Measurements from ENCODE around the gene CNOT11. TPM values are rescaled to one million over a fixed set of nuclear protein-coding genes. Genes with fewer than 3 reads are reported as not detected.

CNOT11 gene
- total and polyA plus RNA-seq, 2 of the 13 experiments (the other 11 are each of a cell fraction or from before 2014, with no cell fraction given), result 114 to 209 TPM

DNA sequence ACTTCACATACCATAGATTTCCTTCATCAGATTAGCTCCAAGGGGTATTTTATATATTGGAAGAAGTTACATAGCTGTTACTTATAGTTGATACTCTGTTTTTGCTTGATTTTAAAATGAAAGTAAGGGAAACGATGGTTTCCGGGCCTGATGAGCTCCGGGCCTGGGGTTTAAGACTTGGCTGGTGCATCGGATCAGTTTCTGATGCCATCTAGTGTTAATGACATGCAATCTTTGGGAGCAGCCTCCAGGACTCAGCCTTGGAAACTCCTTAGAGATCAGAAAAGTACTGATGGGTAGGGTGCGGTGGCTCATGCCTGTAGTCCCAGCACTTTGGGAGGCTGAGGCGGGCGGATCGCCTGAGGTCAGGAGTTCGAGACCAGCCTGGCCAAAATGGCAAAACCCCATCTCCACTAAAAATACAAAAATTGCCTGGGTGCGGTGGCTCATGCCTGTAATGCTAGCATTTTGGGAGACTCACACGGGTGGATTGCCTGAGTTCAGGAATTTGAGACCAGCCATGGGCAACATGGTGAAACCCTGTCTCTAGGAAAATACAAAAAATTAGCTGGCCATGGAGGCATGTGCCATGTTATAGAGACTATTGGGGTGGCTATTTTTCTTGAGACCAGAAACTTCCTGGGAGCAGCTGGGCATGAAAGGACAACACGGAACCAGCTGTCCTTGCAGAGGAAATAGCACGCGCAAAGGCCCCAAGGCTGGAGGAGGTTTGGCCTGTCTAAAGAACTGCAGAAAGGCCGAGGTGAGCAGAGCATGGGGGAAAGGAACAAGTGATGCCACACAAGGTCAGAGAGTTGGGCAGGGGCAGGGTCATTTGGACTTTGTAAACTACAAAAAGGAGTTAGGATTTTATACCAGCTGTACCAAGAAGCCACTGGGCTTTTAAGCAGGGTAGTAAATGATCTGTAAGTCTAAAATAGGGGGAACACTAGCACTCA lies 46.9 kb upstream of the CNOT11 start (continued):
- TF ChIP-seq, protein P1, sequence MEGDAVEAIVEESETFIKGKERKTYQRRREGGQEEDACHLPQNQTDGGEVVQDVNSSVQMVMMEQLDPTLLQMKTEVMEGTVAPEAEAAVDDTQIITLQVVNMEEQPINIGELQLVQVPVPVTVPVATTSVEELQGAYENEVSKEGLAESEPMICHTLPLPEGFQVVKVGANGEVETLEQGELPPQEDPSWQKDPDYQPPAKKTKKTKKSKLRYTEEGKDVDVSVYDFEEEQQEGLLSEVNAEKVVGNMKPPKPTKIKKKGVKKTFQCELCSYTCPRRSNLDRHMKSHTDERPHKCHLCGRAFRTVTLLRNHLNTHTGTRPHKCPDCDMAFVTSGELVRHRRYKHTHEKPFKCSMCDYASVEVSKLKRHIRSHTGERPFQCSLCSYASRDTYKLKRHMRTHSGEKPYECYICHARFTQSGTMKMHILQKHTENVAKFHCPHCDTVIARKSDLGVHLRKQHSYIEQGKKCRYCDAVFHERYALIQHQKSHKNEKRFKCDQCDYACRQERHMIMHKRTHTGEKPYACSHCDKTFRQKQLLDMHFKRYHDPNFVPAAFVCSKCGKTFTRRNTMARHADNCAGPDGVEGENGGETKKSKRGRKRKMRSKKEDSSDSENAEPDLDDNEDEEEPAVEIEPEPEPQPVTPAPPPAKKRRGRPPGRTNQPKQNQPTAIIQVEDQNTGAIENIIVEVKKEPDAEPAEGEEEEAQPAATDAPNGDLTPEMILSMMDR (CRISPR knock-in tag; IDR thresholded peaks at IDR 0.05), result peak; percentile 88
- TF ChIP-seq, protein P2, sequence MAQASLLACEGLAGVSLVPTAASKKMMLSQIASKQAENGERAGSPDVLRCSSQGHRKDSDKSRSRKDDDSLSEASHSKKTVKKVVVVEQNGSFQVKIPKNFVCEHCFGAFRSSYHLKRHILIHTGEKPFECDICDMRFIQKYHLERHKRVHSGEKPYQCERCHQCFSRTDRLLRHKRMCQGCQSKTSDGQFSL (CRISPR knock-in tag; IDR thresholded peaks at IDR 0.05), result no peak
- no peak for TF ChIP-seq ZNF225 (CRISPR knock-in tag; IDR thresholded peaks at IDR 0.05)
- TF ChIP-seq ZNF382 (CRISPR knock-in tag; IDR thresholded peaks at IDR 0.05; ENCODE audit: borderline replicate concordance), result no peak
- TF ChIP-seq NKX3-1 (CRISPR knock-in tag; IDR thresholded peaks at IDR 0.05), result no peak
- no peak for TF ChIP-seq ZNF3 (CRISPR knock-in tag; IDR thresholded peaks at IDR 0.05)
- TF ChIP-seq ZNF670 (CRISPR knock-in tag; IDR thresholded peaks at IDR 0.05; ENCODE audit: borderline replicate concordance), result no peak
- TF ChIP-seq RFXANK (CRISPR knock-in tag; IDR thresholded peaks at IDR 0.05), result no peak
- TF ChIP-seq ZNF296 (CRISPR knock-in tag; conservative IDR thresholded peaks at IDR 0.05), result no peak
- TF ChIP-seq ATF7-NPFF (CRISPR knock-in tag; IDR thresholded peaks at IDR 0.05; ENCODE audit: low read depth), result no peak
- no peak for TF ChIP-seq SKI (IDR thresholded peaks at IDR 0.05; ENCODE audit: partially characterized antibody)
- no peak for TF ChIP-seq ZBTB20 (CRISPR knock-in tag; IDR thresholded peaks at IDR 0.05; ENCODE audit: borderline replicate concordance, low read depth)
- TF ChIP-seq TMF1 (CRISPR knock-in tag; IDR thresholded peaks at IDR 0.05; ENCODE audit: low read depth), result no peak
- no peak for TF ChIP-seq ZNF547 (CRISPR knock-in tag; IDR thresholded peaks at IDR 0.05)
- no peak for TF ChIP-seq ZNF546 (CRISPR knock-in tag; conservative IDR thresholded peaks at IDR 0.05)
- TF ChIP-seq, protein P3, sequence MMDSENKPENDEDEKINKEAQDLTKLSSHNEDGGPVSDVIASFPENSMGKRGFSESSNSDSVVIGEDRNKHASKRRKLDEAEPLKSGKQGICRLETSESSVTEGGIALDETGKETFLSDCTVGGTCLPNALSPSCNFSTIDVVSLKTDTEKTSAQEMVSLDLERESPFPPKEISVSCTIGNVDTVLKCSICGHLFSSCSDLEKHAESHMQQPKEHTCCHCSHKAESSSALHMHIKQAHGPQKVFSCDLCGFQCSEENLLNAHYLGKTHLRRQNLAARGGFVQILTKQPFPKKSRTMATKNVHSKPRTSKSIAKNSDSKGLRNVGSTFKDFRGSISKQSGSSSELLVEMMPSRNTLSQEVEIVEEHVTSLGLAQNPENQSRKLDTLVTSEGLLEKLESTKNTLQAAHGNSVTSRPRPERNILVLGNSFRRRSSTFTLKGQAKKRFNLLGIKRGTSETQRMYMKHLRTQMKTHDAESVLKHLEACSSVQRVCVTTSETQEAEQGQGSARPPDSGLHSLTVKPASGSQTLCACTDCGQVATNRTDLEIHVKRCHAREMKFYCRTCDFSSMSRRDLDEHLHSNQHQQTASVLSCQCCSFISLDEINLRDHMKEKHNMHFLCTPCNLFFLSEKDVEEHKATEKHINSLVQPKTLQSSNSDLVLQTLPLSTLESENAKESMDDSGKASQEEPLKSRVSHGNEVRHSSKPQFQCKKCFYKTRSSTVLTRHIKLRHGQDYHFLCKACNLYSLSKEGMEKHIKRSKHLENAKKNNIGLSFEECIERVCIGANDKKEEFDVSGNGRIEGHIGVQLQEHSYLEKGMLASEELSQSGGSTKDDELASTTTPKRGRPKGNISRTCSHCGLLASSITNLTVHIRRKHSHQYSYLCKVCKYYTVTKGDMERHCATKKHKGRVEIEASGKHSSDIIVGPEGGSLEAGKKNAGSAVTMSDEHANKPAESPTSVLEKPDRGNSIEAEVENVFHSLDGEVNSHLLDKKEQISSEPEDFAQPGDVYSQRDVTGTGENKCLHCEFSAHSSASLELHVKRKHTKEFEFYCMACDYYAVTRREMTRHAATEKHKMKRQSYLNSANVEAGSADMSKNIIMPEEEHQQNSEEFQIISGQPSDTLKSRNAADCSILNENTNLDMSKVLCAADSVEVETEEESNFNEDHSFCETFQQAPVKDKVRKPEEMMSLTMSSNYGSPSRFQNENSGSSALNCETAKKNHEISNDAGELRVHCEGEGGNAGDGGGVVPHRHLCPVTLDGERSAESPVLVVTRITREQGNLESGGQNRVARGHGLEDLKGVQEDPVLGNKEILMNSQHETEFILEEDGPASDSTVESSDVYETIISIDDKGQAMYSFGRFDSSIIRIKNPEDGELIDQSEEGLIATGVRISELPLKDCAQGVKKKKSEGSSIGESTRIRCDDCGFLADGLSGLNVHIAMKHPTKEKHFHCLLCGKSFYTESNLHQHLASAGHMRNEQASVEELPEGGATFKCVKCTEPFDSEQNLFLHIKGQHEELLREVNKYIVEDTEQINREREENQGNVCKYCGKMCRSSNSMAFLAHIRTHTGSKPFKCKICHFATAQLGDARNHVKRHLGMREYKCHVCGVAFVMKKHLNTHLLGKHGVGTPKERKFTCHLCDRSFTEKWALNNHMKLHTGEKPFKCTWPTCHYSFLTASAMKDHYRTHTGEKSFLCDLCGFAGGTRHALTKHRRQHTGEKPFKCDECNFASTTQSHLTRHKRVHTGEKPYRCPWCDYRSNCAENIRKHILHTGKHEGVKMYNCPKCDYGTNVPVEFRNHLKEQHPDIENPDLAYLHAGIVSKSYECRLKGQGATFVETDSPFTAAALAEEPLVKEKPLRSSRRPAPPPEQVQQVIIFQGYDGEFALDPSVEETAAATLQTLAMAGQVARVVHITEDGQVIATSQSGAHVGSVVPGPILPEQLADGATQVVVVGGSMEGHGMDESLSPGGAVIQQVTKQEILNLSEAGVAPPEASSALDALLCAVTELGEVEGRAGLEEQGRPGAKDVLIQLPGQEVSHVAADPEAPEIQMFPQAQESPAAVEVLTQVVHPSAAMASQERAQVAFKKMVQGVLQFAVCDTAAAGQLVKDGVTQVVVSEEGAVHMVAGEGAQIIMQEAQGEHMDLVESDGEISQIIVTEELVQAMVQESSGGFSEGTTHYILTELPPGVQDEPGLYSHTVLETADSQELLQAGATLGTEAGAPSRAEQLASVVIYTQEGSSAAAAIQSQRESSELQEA (CRISPR knock-in tag; IDR thresholded peaks at IDR 0.05; ENCODE audit: not compliant biosample characterization), result no peak
- TF ChIP-seq MTF2 (CRISPR knock-in tag; IDR thresholded peaks at IDR 0.05; ENCODE audit: borderline replicate concordance), result no peak

Measured in HepG2 (cell line).